DND-41 (cell line): Measurements from ENCODE around the gene RAC2.

Source experiments
- ATAC-seq: fragments of 200-7000 bp; cut with Tn5 transposase; 3 replicates; pipeline ENCODE4 v1.9.1; 2021; ENCODE audit warnings: low read depth; ENCODE audit not compliant: insufficient read depth
- DNase-seq: peaks from one replicate; pipeline ENCODE4 v3.0.0-alpha.2; 2020
- H2AFZ ChIP-seq: 2 replicates; pipeline ENCODE4 v1.6.0; 2012; ENCODE audit warnings: low read depth, low read length
- H3K27ac ChIP-seq: 2 replicates; pipeline ENCODE4 v1.5.1; 2012; ENCODE audit warnings: low read length, inconsistent platforms
- H3K27me3 ChIP-seq: fragments of 200-600 bp; sonication (generic); 2 replicates; pipeline ENCODE4 v1.6.0; 2012; ENCODE audit warnings: low read length, mild to moderate bottlenecking, inconsistent platforms; ENCODE audit not compliant: insufficient read depth, poor library complexity
- H3K36me3 ChIP-seq: 2 replicates; pipeline ENCODE4 v1.5.1; 2012; ENCODE audit warnings: low read length, inconsistent platforms; ENCODE audit not compliant: insufficient read depth
- H3K4me1 ChIP-seq: 2 replicates; pipeline ENCODE4 v1.5.1; 2012; ENCODE audit warnings: mild to moderate bottlenecking, low read length; ENCODE audit not compliant: insufficient read depth
- H3K4me2 ChIP-seq: 2 replicates; pipeline ENCODE4 v1.6.0; 2012; ENCODE audit warnings: mild to moderate bottlenecking, moderate library complexity, low read length, inconsistent platforms; ENCODE audit not compliant: insufficient read depth
- H3K4me3 ChIP-seq, 2 experiments: fragments of 200-600 bp in 1 of 2; shearing (Covaris generic) in 1 of 2; 2 replicates each; pipeline ENCODE4 v1.5.1; 2012 to 2016; ENCODE audit warnings: inconsistent platforms in 2 of 2, low read length in 2 of 2, mild to moderate bottlenecking in 2 of 2, low read depth in 1 of 2, moderate library complexity in 1 of 2
- H3K79me2 ChIP-seq: 2 replicates; pipeline ENCODE4 v1.6.0; 2012; ENCODE audit warnings: low read length, inconsistent platforms; ENCODE audit not compliant: insufficient read depth
- H3K9ac ChIP-seq: 2 replicates; pipeline ENCODE4 v1.6.0; 2012; ENCODE audit warnings: low read depth, mild to moderate bottlenecking, inconsistent platforms, low read length, moderate library complexity
- H3K9me3 ChIP-seq: 2 replicates; pipeline ENCODE4 v1.5.1; 2012; ENCODE audit warnings: low read length, moderate library complexity, mild to moderate bottlenecking, inconsistent platforms; ENCODE audit not compliant: insufficient read depth, severe bottlenecking
- H4K20me1 ChIP-seq: 2 replicates; pipeline ENCODE4 v1.6.0; 2012; ENCODE audit warnings: low read length; ENCODE audit not compliant: insufficient read depth
- CTCF ChIP-seq: IDR thresholded peaks from 2 replicates; pipeline ENCODE4 v1.5.1; 2012; ENCODE audit warnings: borderline replicate concordance, low read length, moderate library complexity, mild to moderate bottlenecking; ENCODE audit not compliant: poor library complexity, severe bottlenecking; ENCODE audit errors: extremely low read depth
- EZH2 ChIP-seq: IDR thresholded peaks from 3 replicates; pipeline ENCODE4 v1.6.1; 2012; ENCODE audit warnings: borderline replicate concordance, low read depth, mild to moderate bottlenecking, moderate library complexity, low read length, inconsistent platforms; ENCODE audit not compliant: severe bottlenecking

Gene RAC2

GRCh38 chr22:37237371-37238268, 6.4 kb downstream of the RAC2 start:
- no peak for ATAC-seq
- H3K4me1 ChIP-seq, result peaks cover 55% of the 10 kb centered on the region
- peaks cover 88% of the 10 kb centered on the region for H3K79me2 ChIP-seq
- peaks cover 82% of the 10 kb centered on the region for H4K20me1 ChIP-seq
- no peak for DNase-seq
- no peak overlapping the region for H3K4me2 ChIP-seq
- no peaks in the 10 kb centered on the region for H3K27me3 ChIP-seq
- H3K4me3 ChIP-seq, result no peak overlapping the region
- TF ChIP-seq EZH2, result no peak
- TF ChIP-seq CTCF, result no peak
- no peaks in the 10 kb centered on the region for H3K9me3 ChIP-seq
- peaks cover 90% of the 10 kb centered on the region for H3K36me3 ChIP-seq
- peak overlapping the region; percentile 38; the same call in 1 of the 2 replicates for H3K27ac ChIP-seq
- no peak overlapping the region for H2AFZ ChIP-seq
- H3K9ac ChIP-seq, result no peak overlapping the region

- H2AFZ ChIP-seq, result no peak overlapping the region
- TF ChIP-seq CTCF, result no peak
- no peak for TF ChIP-seq EZH2
- H3K36me3 ChIP-seq, result peaks cover 94% of the 10 kb centered on the region
- no peaks in the 10 kb centered on the region for H3K27me3 ChIP-seq
- H3K4me1 ChIP-seq, result peaks cover 55% of the 10 kb centered on the region
- H3K4me2 ChIP-seq, result no peak overlapping the region
- no peak overlapping the region for H3K9ac ChIP-seq
- H4K20me1 ChIP-seq, result peaks cover 84% of the 10 kb centered on the region
- ATAC-seq (no peak), DNase-seq (no peak)
- no peak overlapping the region for H3K4me3 ChIP-seq
- H3K9me3 ChIP-seq, result no peaks in the 10 kb centered on the region
- peaks cover 79% of the 10 kb centered on the region for H3K79me2 ChIP-seq
- H3K27ac ChIP-seq, result peak overlapping the region; percentile 33; the same call in 1 of the 2 replicates
Observed at GRCh38 chr22:37235897-37236607, 8.0 kb downstream of the RAC2 start.

DNA sequence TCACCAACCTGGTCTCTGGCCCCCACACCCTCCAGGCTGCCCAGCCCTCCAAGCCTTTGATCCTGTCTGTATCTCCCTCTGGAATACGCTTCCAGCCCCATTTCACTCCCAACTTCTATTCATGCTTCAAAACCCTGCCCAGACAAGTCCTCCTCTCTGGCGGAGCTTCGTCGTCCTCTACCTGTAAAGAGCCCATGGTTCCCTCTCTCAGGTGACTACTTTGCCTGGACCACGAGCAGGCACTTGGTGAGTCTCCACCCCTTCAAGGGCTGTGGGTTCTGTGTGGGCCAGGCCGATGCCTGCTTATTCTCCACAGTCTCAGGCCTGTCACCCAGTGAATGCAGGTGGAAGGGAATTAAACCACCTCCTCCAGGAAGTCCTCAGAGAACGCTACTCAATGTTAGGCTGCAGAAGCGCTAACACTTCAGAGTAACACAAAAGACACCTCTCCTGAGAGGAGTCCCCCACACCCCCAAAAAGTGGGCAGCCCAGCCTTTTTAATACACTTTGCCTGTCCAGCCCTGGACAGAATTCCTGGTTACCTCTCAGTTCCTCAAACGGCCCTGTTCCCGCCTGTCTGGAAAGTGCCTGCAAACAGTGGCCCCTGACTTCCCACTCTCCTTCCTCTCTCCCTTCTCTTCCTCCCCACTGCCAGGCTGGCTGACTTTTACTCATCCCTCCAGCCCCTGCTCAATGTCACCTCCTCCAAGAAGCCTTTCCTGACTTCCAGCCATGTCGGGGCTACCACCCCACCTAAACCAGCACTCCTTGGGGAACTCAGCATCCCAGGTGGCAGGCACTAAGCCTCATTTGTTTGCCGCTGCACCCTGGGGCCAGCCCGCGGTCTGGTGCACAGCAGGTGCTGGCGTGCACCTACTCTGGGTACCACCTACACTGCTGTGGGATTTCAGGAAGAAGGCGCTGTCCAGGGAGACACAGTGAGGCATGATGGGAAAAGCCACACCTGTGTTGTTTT, 9.0 kb downstream of the RAC2 start:
- peaks cover 77% of the 10 kb centered on the region for H4K20me1 ChIP-seq
- peaks cover 69% of the 10 kb centered on the region for H3K79me2 ChIP-seq
- DNase-seq, result no peak
- no peak overlapping the region for H3K4me3 ChIP-seq
- no peak overlapping the region for H3K9ac ChIP-seq
- TF ChIP-seq CTCF (no peak), EZH2 (no peak)
- H3K4me1 ChIP-seq, result peaks cover 55% of the 10 kb centered on the region
- H3K4me2 ChIP-seq, result no peak overlapping the region
- ATAC-seq, result no peak
- H3K36me3 ChIP-seq, result peaks cover 92% of the 10 kb centered on the region
- no peak overlapping the region for H2AFZ ChIP-seq
- H3K9me3 ChIP-seq, result no peaks in the 10 kb centered on the region
- peak overlapping the region; percentile 31 for H3K27ac ChIP-seq
- H3K27me3 ChIP-seq, result no peaks in the 10 kb centered on the region
